NCI-H1417 (cell line): ENCODE data around the gene YIPF3.
"Not testable (repeated sequence)": the region's sequence is repeated elsewhere in the genome, so short reads cannot be mapped to it uniquely, and the experiment has no call there.

Experiments
- DNase-seq, 3 experiments: peaks; one replicate each; lab custom pipeline; 2025; lab: John Stamatoyannopoulos, UW

The YIPF3 gene

DNA sequence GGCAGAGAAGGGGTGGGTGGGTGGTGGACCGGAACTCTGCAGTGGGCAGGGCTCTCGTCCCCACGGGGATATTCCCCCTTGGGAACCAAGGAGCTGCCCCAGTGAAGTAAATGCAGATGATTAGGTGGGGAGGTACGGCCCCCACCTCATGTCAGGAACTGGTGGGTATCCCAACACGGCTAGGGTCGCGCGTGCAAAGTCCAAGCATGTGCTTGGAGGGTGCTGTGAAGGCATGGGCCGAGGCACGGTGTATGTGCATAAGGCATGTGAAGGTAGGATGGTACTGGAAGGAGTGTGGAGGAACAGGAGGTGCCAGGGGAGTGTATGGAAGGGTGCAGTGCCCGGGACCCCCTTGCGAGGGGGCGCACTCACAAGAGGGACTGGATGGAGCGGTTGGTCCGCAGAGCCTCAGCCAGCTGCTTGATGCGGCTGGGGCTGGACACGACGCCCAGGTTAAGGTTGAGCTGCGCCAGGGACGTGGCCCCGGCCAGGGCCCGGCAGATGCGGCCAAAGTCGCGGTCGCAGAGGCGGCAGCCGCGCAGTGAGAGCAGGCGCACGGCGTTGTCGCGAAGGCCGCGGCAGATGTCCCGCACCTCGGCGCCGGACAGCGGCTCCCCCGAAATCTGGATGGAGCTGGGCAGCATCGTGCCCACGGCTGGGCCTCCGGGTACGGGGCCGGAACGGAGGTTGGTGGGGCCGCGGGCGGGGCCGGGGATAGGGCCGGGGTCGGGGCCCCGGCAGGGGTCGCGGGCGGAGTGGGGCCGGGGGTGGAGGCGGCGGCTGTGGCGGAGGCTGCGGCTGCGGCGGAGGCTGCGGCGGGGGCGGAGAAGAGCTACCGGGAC, 7.4 kb downstream of the YIPF3 start:
- peak; percentile 10 to 39 (median 34) for DNase-seq

- no peak for DNase-seq
Measured at GRCh38 chr6:43508481-43509141, 8.1 kb downstream of the YIPF3 start.

DNA sequence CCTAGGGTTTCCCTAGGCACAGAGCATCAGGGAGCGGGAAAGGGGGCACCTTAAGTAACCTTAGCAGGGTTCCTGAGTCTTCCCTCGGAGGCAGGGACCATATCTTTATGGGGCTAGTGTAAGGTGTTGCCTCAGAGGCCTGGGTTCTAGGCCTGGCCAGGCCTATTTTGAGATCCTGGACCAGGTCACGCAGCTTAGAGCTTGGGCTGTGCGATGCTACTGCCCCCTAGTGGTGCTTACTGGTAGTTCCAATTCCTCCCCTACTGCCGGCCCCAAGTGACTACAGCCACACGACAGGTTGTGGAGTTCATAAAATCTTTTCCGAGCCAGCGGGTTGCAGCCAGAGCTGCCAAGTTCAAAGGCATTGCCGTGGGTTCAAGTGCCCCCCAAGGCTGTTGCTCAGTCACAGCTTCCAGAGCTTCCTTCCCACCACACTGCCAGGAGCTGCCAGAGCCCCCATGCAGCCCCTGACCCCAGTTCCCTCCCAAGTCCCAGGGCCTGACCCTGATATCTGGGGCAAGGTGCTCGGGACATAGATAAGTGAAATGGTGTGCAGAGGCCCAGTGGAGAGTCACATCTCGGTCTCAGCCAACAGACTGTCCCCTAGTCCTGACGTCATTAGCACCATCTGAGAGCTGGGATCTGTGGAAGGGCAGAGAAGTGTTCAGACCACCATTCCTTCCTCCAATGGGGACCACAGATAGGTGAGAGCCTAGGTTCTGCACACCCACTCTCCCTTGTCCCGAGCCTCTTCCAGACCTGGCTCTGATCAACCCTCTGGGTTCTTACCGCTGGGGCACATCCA, 9.9 kb downstream of the YIPF3 start:
- DNase-seq = peak; percentile 44 to 83 (median 78)

DNA sequence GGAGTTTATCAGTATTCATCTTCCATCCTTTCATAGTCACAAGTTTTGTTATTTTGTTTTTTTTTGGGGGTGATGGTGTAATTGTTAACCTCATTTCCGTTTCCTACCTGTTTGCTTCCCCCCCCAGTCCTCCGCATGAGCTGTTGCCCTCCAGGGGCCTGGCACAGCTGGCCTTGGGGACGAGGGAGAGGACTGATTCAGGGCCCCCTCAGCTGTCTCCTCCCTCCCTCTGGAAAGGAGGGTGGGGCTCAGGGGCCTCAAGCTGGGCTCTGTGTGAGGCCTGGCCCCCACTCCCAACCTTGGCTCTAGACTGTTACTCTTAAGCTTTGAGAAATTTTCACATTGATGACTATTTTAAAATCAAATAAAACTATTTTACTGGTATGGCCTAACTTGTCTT, 10.6 kb downstream of the YIPF3 start:
- no peak for DNase-seq

DNA sequence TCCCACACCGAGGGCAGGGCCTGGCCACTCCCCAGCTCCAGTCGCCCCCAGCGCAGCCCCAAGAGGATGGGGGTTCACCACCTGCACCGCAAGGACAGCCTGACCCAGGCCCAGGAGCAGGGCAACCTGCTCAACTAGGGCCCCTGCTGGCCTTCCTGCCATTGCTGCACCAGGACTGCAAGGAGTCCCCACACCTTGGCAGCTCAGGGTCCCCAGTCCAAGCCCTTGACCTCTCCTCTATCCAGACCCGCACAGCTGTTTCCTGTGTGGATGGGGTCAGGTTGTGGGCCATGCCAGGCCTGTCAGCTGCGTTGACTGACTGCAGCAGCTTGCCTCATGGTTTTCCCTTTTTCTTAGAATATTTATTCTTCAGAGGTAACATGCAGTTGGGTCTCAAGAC, 11.0 kb downstream of the YIPF3 start:
- DNase-seq = no peak

- DNase-seq = no peak
Measured at GRCh38 chr6:43504756-43505593, 11.8 kb downstream of the YIPF3 start.

DNA sequence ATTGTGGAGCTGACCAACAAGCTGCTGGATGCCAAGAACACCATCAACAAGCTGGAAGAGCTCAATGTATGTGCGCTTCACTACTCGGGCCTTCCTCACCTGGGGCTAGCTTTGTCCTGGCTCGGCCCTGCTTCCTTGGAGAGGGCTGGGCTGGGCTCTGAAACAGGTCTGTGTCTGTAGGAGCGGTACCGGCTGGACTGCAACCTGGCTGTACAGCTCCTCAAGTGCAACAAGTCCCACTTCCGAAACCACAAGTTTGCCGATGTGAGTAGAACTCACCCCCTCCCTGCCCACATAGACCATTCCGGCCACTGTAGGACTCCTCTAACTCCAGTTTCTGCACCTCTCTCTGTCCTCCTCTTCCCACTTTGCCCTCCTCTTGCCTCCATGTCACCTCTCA, 13.3 kb downstream of the YIPF3 start:
- DNase-seq = no peak

DNA sequence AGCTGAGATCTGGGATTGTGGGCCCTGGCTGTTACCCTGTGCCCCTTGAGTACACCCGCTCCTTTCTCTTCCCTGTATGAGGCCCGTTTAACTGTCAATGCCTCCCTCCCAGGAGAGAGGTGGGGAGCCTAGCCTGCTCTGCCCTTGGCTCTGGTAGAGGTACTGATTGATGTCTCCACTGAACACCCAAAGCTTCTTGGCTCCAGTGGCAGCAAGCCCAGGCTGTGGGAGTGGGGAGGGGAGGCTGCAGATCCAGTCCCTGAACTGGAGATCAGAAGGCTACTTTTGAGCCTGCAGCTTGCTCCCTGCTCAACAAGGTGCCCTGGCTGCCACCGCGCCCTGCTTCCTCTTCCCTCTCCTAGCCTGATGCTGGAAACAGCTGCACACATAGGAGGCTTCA, 14.1 kb downstream of the YIPF3 start:
- DNase-seq = no peak

GRCh38 chr6:43500921-43501320, 15.8 kb downstream of the YIPF3 start:
- no peak for DNase-seq

DNA sequence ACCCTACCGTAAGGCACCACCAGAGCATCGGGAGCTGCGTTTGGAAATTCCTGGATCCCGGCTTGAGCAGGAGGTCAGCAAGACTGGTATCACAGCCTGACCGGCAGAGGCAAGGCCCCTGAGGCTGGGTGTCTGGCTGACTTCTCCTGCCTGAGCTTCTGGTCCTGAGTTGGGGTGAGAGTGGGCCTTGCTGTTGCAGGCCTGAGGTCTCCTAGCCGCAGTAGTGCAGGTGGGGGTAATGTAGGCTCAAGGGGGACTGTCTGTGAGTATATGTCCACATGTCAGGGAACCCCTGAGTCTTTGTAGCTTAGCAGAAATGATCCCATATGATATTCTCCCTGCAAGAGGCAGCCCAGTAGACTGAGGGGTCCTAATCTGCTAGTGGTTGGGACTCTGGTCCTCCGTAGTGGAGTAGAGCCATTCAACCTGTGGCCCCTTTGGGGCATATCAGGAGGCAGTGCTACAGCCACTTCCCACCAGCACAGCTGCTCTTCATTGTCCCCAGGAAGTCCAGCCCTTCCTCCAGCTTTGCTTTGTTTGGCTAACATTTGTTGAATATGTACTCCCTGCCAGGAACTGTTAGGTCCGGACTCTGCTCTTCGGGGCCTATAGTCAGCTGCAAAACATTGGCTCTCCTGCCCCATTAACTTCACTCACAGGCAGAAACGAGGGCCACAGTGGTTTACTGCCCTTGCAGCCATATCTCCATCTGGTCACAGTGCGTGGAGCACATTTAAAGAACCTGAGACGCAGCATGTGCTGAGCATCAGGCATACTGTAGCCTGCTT, 17.5 kb downstream of the YIPF3 start:
- no peak for DNase-seq

- DNase-seq = not testable (repeated sequence)
Measured at GRCh38 chr6:43498291-43498690, 18.4 kb downstream of the YIPF3 start.

DNA sequence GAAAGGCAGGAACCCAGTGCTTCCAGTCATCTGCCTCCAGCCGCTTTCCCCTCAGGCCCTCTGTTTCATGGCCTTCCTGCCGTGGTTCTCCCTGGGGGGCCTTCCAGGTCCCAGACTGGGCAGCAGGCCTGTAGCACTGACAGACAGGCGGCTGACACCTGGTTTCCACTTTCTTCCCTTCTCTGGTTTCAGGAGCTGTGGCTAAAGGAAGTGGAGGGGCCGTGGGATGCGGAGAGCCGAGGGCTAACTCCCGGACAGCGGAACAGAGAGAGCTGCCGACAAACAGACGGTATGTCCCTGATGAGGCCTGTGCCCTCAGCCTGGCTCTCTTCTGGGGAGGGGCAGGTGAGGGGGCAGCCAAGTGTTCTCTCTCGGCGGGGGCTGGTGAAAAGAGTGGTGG, 19.0 kb downstream of the YIPF3 start:
- DNase-seq = no peak

- DNase-seq = no peak
Measured at GRCh38 chr6:43497129-43497396, 19.7 kb downstream of the YIPF3 start.

GRCh38 chr6:43496370-43497128, 20.2 kb downstream of the YIPF3 start:
- DNase-seq = peak in 1 of 3 experiments; percentile 4

- peak in 1 of 3 experiments; percentile 3 for DNase-seq
Measured at GRCh38 chr6:43495409-43495941, 21.3 kb downstream of the YIPF3 start.

- no peak for DNase-seq
Measured at GRCh38 chr6:43494766-43495165, 22.0 kb downstream of the YIPF3 start.

GRCh38 chr6:43494321-43494720, 22.4 kb downstream of the YIPF3 start:
- DNase-seq = no peak

DNA sequence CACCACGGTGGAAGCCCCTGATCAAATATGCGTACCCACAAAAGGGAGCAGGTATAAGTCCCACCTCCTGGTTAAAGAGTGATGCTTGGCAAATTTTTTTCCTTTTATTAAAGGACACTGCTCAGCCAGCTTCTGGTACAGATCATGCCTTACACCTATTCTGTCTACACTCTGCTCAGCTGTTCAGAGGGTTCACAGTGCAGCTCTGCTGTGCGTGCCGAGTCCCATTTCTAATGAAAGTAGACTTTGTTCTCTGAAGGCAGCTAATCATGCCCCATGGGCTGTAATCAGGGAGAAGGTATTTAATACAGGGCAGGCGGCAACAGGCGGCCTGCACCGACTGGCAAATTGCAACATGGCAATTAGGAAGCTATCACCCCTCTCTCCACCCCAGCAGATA, 22.9 kb downstream of the YIPF3 start:
- DNase-seq = no peak

DNA sequence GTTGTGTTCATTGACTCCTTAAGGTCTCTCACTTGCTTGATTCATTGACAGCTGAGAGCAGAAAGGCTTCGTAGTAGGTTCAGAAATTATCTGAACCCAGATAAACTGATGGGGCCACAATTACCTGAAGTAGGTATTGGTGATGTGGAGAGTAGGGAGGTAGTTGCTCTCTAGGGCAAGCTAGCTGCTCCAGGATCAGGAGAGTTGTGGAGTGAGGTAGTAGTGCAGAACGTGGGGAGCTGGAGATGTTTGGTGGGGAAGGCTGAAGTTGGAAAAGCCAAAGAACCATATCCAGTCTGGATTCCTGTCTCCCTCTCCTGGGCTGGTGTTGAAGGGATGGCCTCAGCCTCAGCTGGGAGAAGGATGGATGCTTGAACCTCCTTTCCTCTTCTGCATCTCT, 23.5 kb downstream of the YIPF3 start:
- DNase-seq = no peak

DNA sequence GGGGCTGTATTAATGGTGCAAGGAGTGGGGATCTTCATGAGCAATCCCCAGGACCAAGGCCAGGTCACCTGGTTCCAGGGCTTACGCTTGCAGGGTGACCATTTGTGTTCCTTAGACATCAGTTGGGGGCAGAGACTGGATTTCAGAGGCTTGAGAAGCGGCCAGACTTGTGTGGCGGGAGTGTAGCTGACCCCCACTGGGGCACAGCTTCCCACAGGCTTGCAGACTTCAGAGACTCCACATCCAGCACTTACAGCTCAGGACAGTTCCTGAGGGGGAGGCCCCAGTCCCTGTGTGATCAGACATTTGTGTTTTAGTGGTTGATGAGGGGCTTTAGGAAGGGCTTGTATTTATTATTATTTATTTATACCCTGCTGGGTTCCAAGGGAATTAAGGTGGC, 24.1 kb downstream of the YIPF3 start:
- no peak for DNase-seq
